Measurements from ENCODE around the gene HNRNPLL. TPM values are rescaled to one million over a fixed set of nuclear protein-coding genes. Genes with fewer than 3 reads are reported as not detected.
A peak's percentile ranks its signal among the peaks of the same experiment; 100 is the strongest.
"Not testable (repeated sequence)": the region's sequence is repeated elsewhere in the genome, so short reads cannot be mapped to it uniquely, and the experiment has no call there.

Gene HNRNPLL
- total RNA-seq, 4 donors from 2014 or later = 20.0 to 42.9 (median 21.9) TPM

DNA sequence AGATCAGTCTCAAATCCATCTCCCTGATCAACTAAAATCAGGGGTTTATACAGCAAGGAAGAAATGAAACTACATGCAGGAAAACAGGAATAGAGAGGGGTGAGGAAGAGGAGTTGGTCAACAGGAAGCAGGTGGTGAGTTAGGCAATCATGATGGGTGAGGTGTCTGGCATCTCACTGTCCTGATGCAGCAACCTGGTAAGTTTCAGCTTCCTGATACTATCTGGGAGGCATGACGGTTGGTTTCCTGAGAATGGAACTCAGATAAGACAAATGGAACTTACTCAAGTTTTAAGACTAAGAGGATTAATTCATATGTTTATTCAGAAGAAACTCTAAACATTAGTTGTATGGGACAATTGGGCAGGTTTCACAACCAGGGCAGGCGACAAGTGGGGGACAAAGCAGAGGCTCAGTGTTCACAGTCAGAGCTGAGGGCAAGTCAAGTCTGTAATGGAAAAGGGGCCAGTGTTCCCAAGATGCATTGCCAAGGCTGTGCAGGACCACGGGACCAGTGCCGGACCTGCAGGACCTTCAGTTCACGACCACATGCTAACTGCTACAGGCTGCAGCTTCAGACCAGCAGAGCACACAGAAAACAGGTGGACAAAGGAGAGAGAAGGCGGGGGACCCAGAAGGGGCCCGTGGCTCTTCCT lies 45.5 kb upstream of the HNRNPLL start:
- in situ Hi-C loops (cut with MboI; ENCODE audit: low sequenced_read_pairs in 4 of 4) (no loop called here), intact Hi-C loops (cut with DNase I; ENCODE audit: low total_unique reads) (no loop called here)
- no peak overlapping the region for H3K4me3 ChIP-seq
- no peaks in the 10 kb centered on the region for H3K36me3 ChIP-seq
- H3K27me3 ChIP-seq = no peaks in the 10 kb centered on the region
- H3K9me3 ChIP-seq = no peaks in the 10 kb centered on the region
- DNase-seq (peak in 1 of 2 donors; percentile 33), ATAC-seq (peak in 1 of 2 donors; percentile 27)
- TF ChIP-seq, protein P1, sequence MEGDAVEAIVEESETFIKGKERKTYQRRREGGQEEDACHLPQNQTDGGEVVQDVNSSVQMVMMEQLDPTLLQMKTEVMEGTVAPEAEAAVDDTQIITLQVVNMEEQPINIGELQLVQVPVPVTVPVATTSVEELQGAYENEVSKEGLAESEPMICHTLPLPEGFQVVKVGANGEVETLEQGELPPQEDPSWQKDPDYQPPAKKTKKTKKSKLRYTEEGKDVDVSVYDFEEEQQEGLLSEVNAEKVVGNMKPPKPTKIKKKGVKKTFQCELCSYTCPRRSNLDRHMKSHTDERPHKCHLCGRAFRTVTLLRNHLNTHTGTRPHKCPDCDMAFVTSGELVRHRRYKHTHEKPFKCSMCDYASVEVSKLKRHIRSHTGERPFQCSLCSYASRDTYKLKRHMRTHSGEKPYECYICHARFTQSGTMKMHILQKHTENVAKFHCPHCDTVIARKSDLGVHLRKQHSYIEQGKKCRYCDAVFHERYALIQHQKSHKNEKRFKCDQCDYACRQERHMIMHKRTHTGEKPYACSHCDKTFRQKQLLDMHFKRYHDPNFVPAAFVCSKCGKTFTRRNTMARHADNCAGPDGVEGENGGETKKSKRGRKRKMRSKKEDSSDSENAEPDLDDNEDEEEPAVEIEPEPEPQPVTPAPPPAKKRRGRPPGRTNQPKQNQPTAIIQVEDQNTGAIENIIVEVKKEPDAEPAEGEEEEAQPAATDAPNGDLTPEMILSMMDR (IDR thresholded peaks at IDR 0.05 in 4 of 5, conservative IDR thresholded peaks at IDR 0.05 in 1 of 5) = no peak
- TF ChIP-seq POLR2A (IDR thresholded peaks at IDR 0.05) = no peak
- no peak overlapping the region for H3K27ac ChIP-seq
- peaks cover 0 to 3% of the 10 kb centered on the region in 2 donors for H3K4me1 ChIP-seq

- DNase-seq; H3K4me3 ChIP-seq; H3K27ac ChIP-seq; H3K36me3 ChIP-seq; in situ Hi-C loops (cut with MboI; ENCODE audit: low sequenced_read_pairs in 4 of 4); ATAC-seq; H3K4me1 ChIP-seq; H3K9me3 ChIP-seq; intact Hi-C loops (cut with DNase I; ENCODE audit: low total_unique reads); H3K27me3 ChIP-seq: not testable (repeated sequence)
Observed at GRCh38 chr2:38643683-38644511, 41.2 kb upstream of the HNRNPLL start.

GRCh38 chr2:38643021-38643671 lies 40.4 kb upstream of the HNRNPLL start:
- Histone ChIP-seq H3K4me1 (no peaks in the 10 kb centered on the region), H3K27me3 (no peaks in the 10 kb centered on the region), H3K4me3 (no peak overlapping the region), H3K27ac (no peak overlapping the region), H3K9me3 (no peaks in the 10 kb centered on the region), H3K36me3 (no peaks in the 10 kb centered on the region)
- DNase-seq = no peak
- intact Hi-C loops (cut with DNase I; ENCODE audit: low total_unique reads) = no loop called here
- TF ChIP-seq, protein P1 (IDR thresholded peaks at IDR 0.05 in 4 of 5, conservative IDR thresholded peaks at IDR 0.05 in 1 of 5) = no peak
- TF ChIP-seq POLR2A (IDR thresholded peaks at IDR 0.05) = no peak
- ATAC-seq = no peak
- in situ Hi-C loops (cut with MboI; ENCODE audit: low sequenced_read_pairs in 4 of 4) = no loop called here

GRCh38 chr2:38642373-38643017 lies 39.8 kb upstream of the HNRNPLL start:
- H3K27ac ChIP-seq; in situ Hi-C loops (cut with MboI; ENCODE audit: low sequenced_read_pairs in 4 of 4); H3K36me3 ChIP-seq; H3K4me3 ChIP-seq; H3K9me3 ChIP-seq; H3K4me1 ChIP-seq; H3K27me3 ChIP-seq; DNase-seq; intact Hi-C loops (cut with DNase I; ENCODE audit: low total_unique reads); ATAC-seq: not testable (repeated sequence)

DNA sequence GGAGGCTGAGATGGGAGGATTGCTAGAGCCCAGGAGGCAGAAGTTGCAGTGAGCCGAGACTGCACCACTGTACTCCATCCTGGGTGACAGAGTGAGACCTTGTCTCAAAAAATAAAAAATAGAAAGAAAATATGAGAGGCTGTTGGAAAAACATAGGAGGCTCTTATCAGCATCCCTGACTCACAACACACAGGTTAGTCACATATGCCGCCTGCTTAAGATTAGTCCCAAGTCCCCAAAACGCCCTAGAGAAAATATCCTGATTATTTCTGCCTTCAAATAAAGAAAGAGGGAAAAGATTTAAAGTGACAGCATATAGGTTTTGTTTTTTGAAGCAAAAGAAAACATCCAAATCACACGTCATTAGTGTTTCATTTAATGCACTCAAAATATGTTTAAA lies 33.3 kb upstream of the HNRNPLL start:
- in situ Hi-C loops (cut with MboI; ENCODE audit: low sequenced_read_pairs in 4 of 4) = no loop called here
- Histone ChIP-seq H3K36me3 (no peaks in the 10 kb centered on the region), H3K27ac (no peak overlapping the region), H3K27me3 (no peaks in the 10 kb centered on the region), H3K9me3 (no peaks in the 10 kb centered on the region), H3K4me3 (no peak overlapping the region), H3K4me1 (no peaks in the 10 kb centered on the region)
- TF ChIP-seq, protein P1 (IDR thresholded peaks at IDR 0.05 in 4 of 5, conservative IDR thresholded peaks at IDR 0.05 in 1 of 5) = no peak
- TF ChIP-seq POLR2A (IDR thresholded peaks at IDR 0.05) = no peak
- ATAC-seq (no peak), DNase-seq (no peak)
- intact Hi-C loops (cut with DNase I; ENCODE audit: low total_unique reads) = no loop called here
